Mesodermal cell (in vitro differentiated cells): ENCODE measurements around the gene CDH2.
A peak's percentile ranks its signal among the peaks of the same experiment; 100 is the strongest.
"Not testable (repeated sequence)": the region's sequence is repeated elsewhere in the genome, so short reads cannot be mapped to it uniquely, and the experiment has no call there.

Experiments
- H3K27ac ChIP-seq: 2 replicates; pipeline ENCODE4 v1.7.0; 2013; ENCODE audit warnings: mild to moderate bottlenecking, low read depth, low read length, moderate library complexity; ENCODE audit not compliant: severe bottlenecking
- H3K36me3 ChIP-seq: 2 replicates; pipeline ENCODE4 v1.7.1; 2013; ENCODE audit warnings: mild to moderate bottlenecking, low read length, moderate library complexity; ENCODE audit not compliant: control insufficient read depth, insufficient read depth
- H3K4me1 ChIP-seq: one replicate; pipeline ENCODE4 v1.7.1; 2013; ENCODE audit warnings: mild to moderate bottlenecking, low read length; ENCODE audit not compliant: insufficient read depth, control insufficient read depth, poor library complexity, severe bottlenecking
- H3K4me3 ChIP-seq: 2 replicates; pipeline ENCODE4 v1.7.0; 2013; ENCODE audit warnings: low read length, control low read depth, mild to moderate bottlenecking; ENCODE audit not compliant: insufficient read depth, poor library complexity, severe bottlenecking; ENCODE audit errors: extremely low read depth
- H3K9me3 ChIP-seq: 2 replicates; pipeline ENCODE4 v1.7.1; 2013; ENCODE audit warnings: mild to moderate bottlenecking, low read length, moderate library complexity; ENCODE audit not compliant: control insufficient read depth
- WGBS, 2 experiments: methylation state at CpG; one replicate each; pipeline ENCODE4 v1.1.5; 2013; ENCODE audit warnings: missing lambda C conversion rate in 2 of 2; ENCODE audit not compliant: insufficient coverage in 2 of 2; 5-methylcytosine and 5-hydroxymethylcytosine counted together

The CDH2 gene

GRCh38 chr18:27921904-27922751 is 254.8 kb downstream of the CDH2 start:
- H3K4me3 ChIP-seq = no peak overlapping the region
- H3K36me3 ChIP-seq = no peaks in the 10 kb centered on the region
- no peaks in the 10 kb centered on the region for H3K9me3 ChIP-seq
- H3K27ac ChIP-seq = peak overlapping the region; percentile 94
- 75 to 81% methylated on average over 9 to 11 of the region's 18 CpGs for WGBS, 2 experiments
- H3K4me1 ChIP-seq = peaks cover 19% of the 10 kb centered on the region

- Histone ChIP-seq H3K36me3 (no peaks in the 10 kb centered on the region), H3K4me1 (peaks cover 19% of the 10 kb centered on the region), H3K27ac (peak overlapping the region; percentile 94), H3K4me3 (no peak overlapping the region), H3K9me3 (no peaks in the 10 kb centered on the region)
- WGBS, 2 experiments = 84 to 91% methylated on average over 6 of the region's 8 CpGs
Measured at GRCh38 chr18:27921392-27921791, 255.5 kb downstream of the CDH2 start.

DNA sequence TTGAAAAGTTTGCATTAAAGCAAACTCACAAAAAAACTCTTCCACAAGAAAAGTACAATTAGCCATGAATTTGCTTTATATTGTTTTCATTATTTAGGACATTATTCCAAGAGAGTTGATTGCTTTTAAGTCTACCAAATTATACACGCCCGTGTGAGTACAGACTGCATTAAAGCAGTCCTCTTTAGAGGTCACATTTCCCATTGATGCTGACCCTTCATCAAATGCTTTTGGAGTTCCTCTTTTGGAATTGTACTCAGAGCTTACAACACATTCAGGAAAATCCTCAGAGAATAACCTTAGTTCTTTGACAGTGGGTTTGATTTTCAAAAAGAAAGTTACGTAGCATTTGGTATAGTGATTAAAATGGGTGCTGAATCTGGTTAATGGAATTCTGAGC is 256.1 kb downstream of the CDH2 start:
- 90 to 100% methylated on average over 3 of the region's 3 CpGs for WGBS, 2 experiments
- Histone ChIP-seq H3K9me3 (no peaks in the 10 kb centered on the region), H3K4me1 (peaks cover 19% of the 10 kb centered on the region), H3K36me3 (no peaks in the 10 kb centered on the region), H3K4me3 (no peak overlapping the region), H3K27ac (no peak overlapping the region)

- H3K4me1 ChIP-seq, H3K27ac ChIP-seq, H3K4me3 ChIP-seq, H3K36me3 ChIP-seq: not testable (repeated sequence)
- H3K9me3 ChIP-seq = peaks cover 23% of the 10 kb centered on the region
- WGBS, 2 experiments = 87 to 88% methylated on average over 2 of the region's 2 CpGs
Measured at GRCh38 chr18:27906189-27906588, 270.7 kb downstream of the CDH2 start.

- H3K4me3 ChIP-seq = no peak overlapping the region
- no peak overlapping the region for H3K27ac ChIP-seq
- H3K9me3 ChIP-seq = peaks cover 21% of the 10 kb centered on the region
- no peaks in the 10 kb centered on the region for H3K36me3 ChIP-seq
- no peaks in the 10 kb centered on the region for H3K4me1 ChIP-seq
- WGBS, 2 experiments = 70 to 74% methylated on average over 2 to 3 of the region's 3 CpGs
Measured at GRCh38 chr18:27903906-27904305, 273.0 kb downstream of the CDH2 start.

DNA sequence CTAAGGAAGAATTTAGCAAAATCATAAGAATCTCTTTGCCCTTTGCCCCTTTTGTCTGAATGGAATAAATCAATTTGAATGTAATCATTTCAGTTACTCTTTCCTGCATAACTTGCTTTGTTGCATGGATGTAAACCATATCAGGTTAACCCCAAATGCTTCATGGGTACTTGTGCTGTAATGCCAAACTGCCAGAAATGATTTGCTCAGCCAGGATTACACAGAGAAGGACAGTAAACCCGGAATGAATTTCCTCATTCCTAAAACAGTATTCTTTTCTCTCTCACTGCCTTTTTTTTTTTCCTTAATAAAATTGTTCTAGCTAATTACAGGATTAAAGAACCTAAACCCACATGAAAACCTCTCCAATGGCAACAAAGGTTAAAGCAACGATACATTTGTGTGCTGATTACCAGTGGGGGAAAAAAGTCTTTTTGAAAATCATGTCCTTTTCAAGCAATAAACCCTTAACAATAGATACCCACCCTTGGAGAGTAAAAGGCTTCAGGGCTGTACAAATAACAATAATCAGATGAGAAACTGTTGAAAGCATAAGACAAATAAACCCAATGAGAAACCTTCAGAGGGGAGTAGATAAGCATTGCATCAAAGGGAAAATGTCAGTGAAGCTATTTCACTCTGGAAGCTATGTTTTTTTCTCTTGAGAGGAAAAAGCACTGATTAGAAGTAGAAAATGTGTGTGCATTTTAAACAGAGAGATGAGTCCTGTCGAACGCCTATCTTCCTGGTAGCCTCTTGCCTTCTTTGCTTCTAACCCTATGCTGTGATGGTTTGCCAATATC is 275.3 kb downstream of the CDH2 start:
- Histone ChIP-seq H3K27ac (no peak overlapping the region), H3K36me3 (no peaks in the 10 kb centered on the region), H3K4me3 (no peak overlapping the region), H3K9me3 (peaks cover 6% of the 10 kb centered on the region), H3K4me1 (no peaks in the 10 kb centered on the region)
- WGBS, 2 experiments = 79 to 100% methylated on average over 1 to 2 of the region's 4 CpGs
